A549 (cell line): Measurements from ENCODE around the gene CLDND1. TPM values are rescaled to one million over a fixed set of nuclear protein-coding genes. Genes with fewer than 3 reads are reported as not detected.

Source experiments
- ATAC-seq, 2 experiments: fragments of 200-7000 bp in 1 of 2; fragments of >200 bp in 1 of 2; cut with Nextera tagmentation in 1 of 2; cut with Tn5 transposase in 1 of 2; 3 replicates each; pipeline versions ENCODE4 v1.8.0 to v1.9.1; 2018 to 2020; ENCODE audit warnings: mild to moderate bottlenecking in 1 of 2, moderate library complexity in 1 of 2
- CTCF ChIA-PET: fragments of 300-600 bp; sonication (Branson Sonifier 250); formaldehyde crosslinking; extraction: SDS; loops from one replicate; lab custom pipeline; 2021; ENCODE audit warnings: antibody characterized with exemption, inconsistent platforms; lab: Yijun Ruan, JAX
- POLR2A ChIA-PET: fragments of 350-600 bp; formaldehyde crosslinking; extraction: SDS; loops from one replicate; lab custom pipeline; 2021; ENCODE audit warnings: antibody characterized with exemption, inconsistent platforms; lab: Yijun Ruan, JAX
- DNase-seq, 2 experiments: peaks; one replicate each; pipeline versions ENCODE4 v3.0.0 to v3.0.0-alpha.2; 2011 to 2016; ENCODE audit warnings: low read depth in 1 of 2, low spot score in 1 of 2
- FAIRE-seq: peaks from 2 replicates; lab custom pipeline; 2011; peaks lifted over from hg19 to GRCh38; lab: Jason Lieb, UNC
- H3K27ac ChIP-seq, 2 experiments: fragments of >200 bp; sonication (Bioruptor Twin); formaldehyde crosslinking; 3 replicates each; pipeline ENCODE4 v1.5.1; 2016 to 2017
- H3K4me1 ChIP-seq: fragments of >200 bp; sonication (Bioruptor Twin); formaldehyde crosslinking; 3 replicates; pipeline ENCODE4 v1.6.1; 2016
- H3K4me2 ChIP-seq: fragments of >200 bp; sonication (Bioruptor Twin); formaldehyde crosslinking; 3 replicates; pipeline ENCODE4 v1.6.1; 2016
- H3K4me3 ChIP-seq: fragments of >200 bp; sonication (Bioruptor Twin); formaldehyde crosslinking; 3 replicates; pipeline ENCODE4 v1.5.1; 2016
- H3K9me3 ChIP-seq: fragments of >200 bp; sonication (Bioruptor Twin); formaldehyde crosslinking; 3 replicates; pipeline ENCODE4 v1.6.1; 2016
- BHLHE40 ChIP-seq: IDR thresholded peaks from 2 replicates; pipeline ENCODE4 v1.6.1; 2012; ENCODE audit warnings: low read depth, low read length, inconsistent platforms
- CHD2 ChIP-seq: fragments of 150-350 bp; IDR thresholded peaks from 2 replicates; pipeline ENCODE4 v1.6.1; 2014; ENCODE audit warnings: low read length; ENCODE audit not compliant: partially characterized antibody
- EHF ChIP-seq: fragments of 250-450 bp; sonication (Bioruptor Pico); IDR thresholded peaks from 2 replicates; pipeline ENCODE4 v1.5.0; 2020; ENCODE audit warnings: mild to moderate bottlenecking
- EP300 ChIP-seq, 2 experiments: fragments of >200 bp; sonication (Bioruptor Twin); formaldehyde crosslinking; IDR thresholded peaks; 2 replicates in 1 of 2; 3 replicates in 1 of 2; pipeline ENCODE4 v1.6.1; 2016 to 2017
- FOSL2 ChIP-seq, 2 experiments: fragments of 450-650 bp in 1 of 2; fragments of >200 bp in 1 of 2; sonication (Bioruptor Twin) in 1 of 2; formaldehyde crosslinking; IDR thresholded peaks; 2 replicates each; pipeline versions ENCODE4 v1.5.0 to v1.6.1; 2016 to 2020; ENCODE audit warnings: mild to moderate bottlenecking in 1 of 2, moderate library complexity in 1 of 2
- GATA3 ChIP-seq: IDR thresholded peaks from 2 replicates; pipeline ENCODE4 v1.6.1; 2012; ENCODE audit warnings: borderline replicate concordance
- HDAC2 ChIP-seq: fragments of 200-600 bp; sonication (generic); IDR thresholded peaks from 2 replicates; pipeline ENCODE4 v1.6.1; 2016
- HEYL ChIP-seq: fragments of 250-450 bp; sonication (Bioruptor Pico); IDR thresholded peaks from 2 replicates; pipeline ENCODE4 v1.8.0; 2021; ENCODE audit warnings: mild to moderate bottlenecking, moderate library complexity
- HOXB13 ChIP-seq: fragments of 250-450 bp; sonication (Bioruptor Pico); IDR thresholded peaks from 2 replicates; pipeline ENCODE4 v1.5.0; 2020; ENCODE audit warnings: low read depth, mild to moderate bottlenecking, moderate library complexity
- JUN ChIP-seq, 2 experiments: fragments of >200 bp; sonication (Bioruptor Twin); formaldehyde crosslinking; IDR thresholded peaks; 2 replicates in 1 of 2; 3 replicates in 1 of 2; pipeline ENCODE4 v1.6.1; 2016 to 2017
- JUNB ChIP-seq: fragments of >200 bp; sonication (Bioruptor Twin); formaldehyde crosslinking; IDR thresholded peaks from 2 replicates; pipeline ENCODE4 v1.6.1; 2016
- KDM1A ChIP-seq: fragments of 200-600 bp; sonication (generic); IDR thresholded peaks from 2 replicates; pipeline ENCODE4 v1.6.1; 2016; ENCODE audit warnings: low read depth, mild to moderate bottlenecking
- KDM5A ChIP-seq: fragments of 200-600 bp; sonication (generic); IDR thresholded peaks from 2 replicates; pipeline ENCODE4 v1.6.1; 2016; ENCODE audit warnings: antibody characterized with exemption, mild to moderate bottlenecking
- MYC ChIP-seq: IDR thresholded peaks from 2 replicates; pipeline ENCODE4 v1.6.1; 2012; ENCODE audit warnings: mild to moderate bottlenecking, inconsistent platforms, low read length, improper control_type of control experiment, borderline replicate concordance
- NFE2L2 ChIP-seq: fragments of 150-350 bp; conservative IDR thresholded peaks from 2 replicates; pipeline ENCODE4 v1.6.1; 2014; ENCODE audit warnings: low read length
- PHF8 ChIP-seq: fragments of 200-600 bp; sonication (generic); IDR thresholded peaks from 2 replicates; pipeline ENCODE4 v1.6.1; 2016; ENCODE audit warnings: low read depth, mild to moderate bottlenecking, antibody characterized with exemption, moderate library complexity, borderline replicate concordance
- POLR2A ChIP-seq: IDR thresholded peaks from 2 replicates; pipeline ENCODE4 v1.6.1; 2012; ENCODE audit warnings: mild to moderate bottlenecking, low read length
- RAD21 ChIP-seq, 2 experiments: fragments of >200 bp in 1 of 2; sonication (Bioruptor Twin) in 1 of 2; formaldehyde crosslinking in 1 of 2; IDR thresholded peaks in 1 of 2; conservative IDR thresholded peaks in 1 of 2; 2 replicates in 1 of 2; 3 replicates in 1 of 2; pipeline ENCODE4 v1.6.1; 2012 to 2018; ENCODE audit warnings: inconsistent platforms in 1 of 2
- ZNF302 ChIP-seq: fragments of 250-450 bp; sonication (Bioruptor Pico); IDR thresholded peaks from 2 replicates; pipeline ENCODE4 v1.9.0; 2021; ENCODE audit warnings: inconsistent platforms, mild to moderate bottlenecking, moderate library complexity
- WGBS: methylation state at CpG from one replicate; pipeline ENCODE4 v1.1.6; 2017; ENCODE audit errors: missing lambda C conversion rate; 5-methylcytosine and 5-hydroxymethylcytosine counted together
- polyA minus RNA-seq: library from RNA; depleted of rRNA, polyadenylated mRNA; stranded (reverse); fragments of >200 nt; gene quantifications from 2 replicates; pipeline ENCODE4 v1.2.3, GENCODE V29; 2011; rRNA and poly(A)+ RNA removed
- polyA plus RNA-seq, 4 experiments: library from polyadenylated mRNA; depleted of rRNA in 3 of 4; stranded (reverse); fragments of >200 nt; fragmentation: RNase III in 1 of 4; extraction: RNeasy Plus Mini Kit Qiagen cat#74134 plus additional on column Dnase treatment in 1 of 4; gene quantifications; 2 replicates in 3 of 4; 3 replicates in 1 of 4; pipeline ENCODE4 v1.2.3, GENCODE V29; 2011 to 2017
- TF ChIP-seq, protein P1 (sequence below): fragments of 450-650 bp; IDR thresholded peaks from 2 replicates; pipeline ENCODE4 v1.6.1; 2014; ENCODE audit warnings: antibody characterized with exemption
- TF ChIP-seq, protein P2 (sequence below): IDR thresholded peaks from 2 replicates; pipeline ENCODE4 v1.6.1; 2012
- TF ChIP-seq, protein P3 (sequence below): fragments of >200 bp; sonication (Bioruptor Twin); formaldehyde crosslinking; IDR thresholded peaks from 3 replicates; pipeline ENCODE4 v1.6.1; 2016
- TF ChIP-seq, protein P4 (sequence below): IDR thresholded peaks from 2 replicates; pipeline ENCODE4 v1.6.1; 2012
- TF ChIP-seq, protein P5 (sequence below): fragments of >200 bp; sonication (Bioruptor Twin); formaldehyde crosslinking; IDR thresholded peaks from 3 replicates; pipeline ENCODE4 v1.5.1; 2016

CLDND1 gene
- polyA plus RNA-seq (2011; rRNA removed) (150 TPM in 2 replicates), polyA plus RNA-seq (2017; fragmentation: RNase III; extraction: RNeasy Plus Mini Kit Qiagen cat#74134 plus additional on column Dnase treatment) (45.2 to 50.5 TPM (median 49.0 TPM) in 3 replicates), polyA minus RNA-seq (91.7 and 96.3 TPM in 2 replicates)
- polyA plus RNA-seq (2012; cell fraction: cytosol; rRNA removed): 52.7 and 60.5 TPM in 2 replicates
- polyA plus RNA-seq (2012; cell fraction: nucleus; rRNA removed): 34.2 and 70.8 TPM in 2 replicates

DNA sequence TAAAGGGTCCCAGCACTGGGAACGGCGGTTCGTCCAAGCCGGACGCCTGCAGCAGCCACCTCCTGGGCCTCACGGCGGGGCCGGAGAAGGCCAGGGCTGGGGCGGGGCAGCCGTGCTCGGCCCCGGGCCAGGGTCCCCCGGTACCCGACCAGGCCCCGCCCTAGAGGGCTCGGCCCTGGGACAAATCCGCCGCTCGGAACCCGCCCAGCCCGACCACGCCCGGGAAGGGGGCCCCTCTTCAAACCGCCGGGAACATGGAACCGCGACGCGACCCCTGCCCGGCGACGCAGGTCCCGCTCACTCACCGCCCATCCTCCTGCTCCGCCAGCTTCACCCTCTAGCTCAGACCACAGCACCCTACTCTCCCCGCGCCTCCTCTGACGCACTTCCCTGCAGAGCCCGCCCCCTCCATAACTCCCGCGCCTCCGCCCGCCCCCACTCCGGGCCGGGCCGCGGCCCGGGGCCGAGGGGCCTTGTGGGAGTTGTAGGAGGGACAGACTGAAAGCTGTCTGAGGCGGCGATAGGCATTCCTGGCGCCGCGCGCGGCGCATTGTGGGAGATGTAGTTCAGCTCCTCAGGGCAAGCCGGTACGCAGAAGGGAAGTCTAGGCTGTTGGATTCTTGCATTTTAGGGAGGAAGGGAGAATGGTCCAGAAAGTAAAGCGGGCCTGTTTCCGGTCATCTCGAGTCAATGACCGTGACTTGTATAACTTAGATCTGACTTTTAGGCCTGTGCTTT is at the start of gene CLDND1:
Gene CLDND1, minus strand, starts transcription at position 359 of the 738 bp plus-strand sequence. CDS start 1,478 bp downstream, outside the sequence.
- peak within 1 kb of the TSS; percentile 95 to 97 for H3K27ac ChIP-seq
- ChIA-PET POLR2A (interaction anchor here (0.8 to 1.4 kb wide), 5 partner anchors 17 to 758 kb away, joined by 3 to 10 read pairs (median 4); partner anchors contain the start of genes ARL6, CPOX and DCBLD2), CTCF (interaction anchor here (0.9 to 1.2 kb wide), 3 partner anchors 14 to 72 kb away, joined by 3 read pairs; no protein-coding TSS in a partner anchor)
- WGBS: 1% methylated on average over 42 of the region's 63 CpGs
- peaks cover 8% of the 10 kb centered on the region; the same call in 2 of the 3 replicates for H3K4me1 ChIP-seq
- no peaks in the 10 kb centered on the region for H3K9me3 ChIP-seq
- peak; percentile 99 for ATAC-seq
- TF ChIP-seq, protein P1, sequence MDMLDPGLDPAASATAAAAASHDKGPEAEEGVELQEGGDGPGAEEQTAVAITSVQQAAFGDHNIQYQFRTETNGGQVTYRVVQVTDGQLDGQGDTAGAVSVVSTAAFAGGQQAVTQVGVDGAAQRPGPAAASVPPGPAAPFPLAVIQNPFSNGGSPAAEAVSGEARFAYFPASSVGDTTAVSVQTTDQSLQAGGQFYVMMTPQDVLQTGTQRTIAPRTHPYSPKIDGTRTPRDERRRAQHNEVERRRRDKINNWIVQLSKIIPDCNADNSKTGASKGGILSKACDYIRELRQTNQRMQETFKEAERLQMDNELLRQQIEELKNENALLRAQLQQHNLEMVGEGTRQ: no peak
- TF ChIP-seq JUNB (no peak), MYC (0 out of 2 replicates have a peak, but pooled peaks have one; percentile 20), JUN (IDR thresholded peaks at IDR 0.05) (peak in 1 of 2 experiments; percentile 84; a peak in 3 of 5 replicates), PHF8 (peak; percentile 93), POLR2A (peak; percentile 83), KDM5A (no peak)
- TF ChIP-seq, protein P2, sequence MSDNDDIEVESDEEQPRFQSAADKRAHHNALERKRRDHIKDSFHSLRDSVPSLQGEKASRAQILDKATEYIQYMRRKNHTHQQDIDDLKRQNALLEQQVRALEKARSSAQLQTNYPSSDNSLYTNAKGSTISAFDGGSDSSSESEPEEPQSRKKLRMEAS: peak; percentile 26; the same call in 1 of the 2 replicates
- TF ChIP-seq, protein P3, sequence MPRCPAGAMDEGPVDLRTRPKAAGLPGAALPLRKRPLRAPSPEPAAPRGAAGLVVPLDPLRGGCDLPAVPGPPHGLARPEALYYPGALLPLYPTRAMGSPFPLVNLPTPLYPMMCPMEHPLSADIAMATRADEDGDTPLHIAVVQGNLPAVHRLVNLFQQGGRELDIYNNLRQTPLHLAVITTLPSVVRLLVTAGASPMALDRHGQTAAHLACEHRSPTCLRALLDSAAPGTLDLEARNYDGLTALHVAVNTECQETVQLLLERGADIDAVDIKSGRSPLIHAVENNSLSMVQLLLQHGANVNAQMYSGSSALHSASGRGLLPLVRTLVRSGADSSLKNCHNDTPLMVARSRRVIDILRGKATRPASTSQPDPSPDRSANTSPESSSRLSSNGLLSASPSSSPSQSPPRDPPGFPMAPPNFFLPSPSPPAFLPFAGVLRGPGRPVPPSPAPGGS: peak; percentile 67; the same call in 1 of the 3 replicates
- TF ChIP-seq, all 56 proteins: peak for 6
- FAIRE-seq (peak; percentile 92), DNase-seq (peak; percentile 92 to 95)
- peak within 1 kb of the TSS; percentile 92 for H3K4me3 ChIP-seq
- peak within 1 kb of the TSS; percentile 89 for H3K4me2 ChIP-seq

DNA sequence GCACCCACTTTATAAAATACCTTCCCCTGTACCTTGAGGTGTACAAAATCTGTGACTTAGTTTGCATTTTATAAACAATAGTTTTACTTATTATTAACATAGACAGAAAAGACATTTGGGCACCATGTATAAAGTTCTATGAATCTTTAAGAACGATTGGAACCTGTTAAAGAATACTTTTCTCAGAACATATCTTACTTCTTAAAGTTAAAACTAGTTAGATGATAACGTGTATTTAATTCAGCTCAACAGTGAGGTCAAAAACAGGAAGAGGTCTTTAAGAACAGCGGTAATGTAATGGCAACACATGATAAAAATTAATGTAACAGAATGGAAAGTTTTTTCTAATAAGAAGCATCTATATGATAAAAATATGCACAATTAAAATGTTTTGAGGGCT is 45.7 kb upstream of the CLDND1 start:
- DNase-seq (no peak), FAIRE-seq (no peak), ATAC-seq (no peak)
- H3K9me3 ChIP-seq: no peaks in the 10 kb centered on the region
- H3K4me2 ChIP-seq: no peak overlapping the region
- POLR2A ChIA-PET: no interaction called here
- no peak overlapping the region for H3K4me3 ChIP-seq
- WGBS: 42% methylated on average over 3 of the region's 3 CpGs
- TF ChIP-seq EP300 (IDR thresholded peaks at IDR 0.05) (no peak), NFE2L2 (no peak), EHF (CRISPR knock-in tag) (no peak), HDAC2 (no peak), RAD21 (conservative IDR thresholded peaks at IDR 0.05 in 1 of 2, IDR thresholded peaks at IDR 0.05 in 1 of 2) (no peak), BHLHE40 (no peak), GATA3 (no peak), FOSL2 (IDR thresholded peaks at IDR 0.05) (no peak), FOSL2 (CRISPR knock-in tag; IDR thresholded peaks at IDR 0.05) (no peak), POLR2A (no peak), KDM1A (no peak), HEYL (CRISPR knock-in tag) (no peak), KDM5A (no peak), CHD2 (no peak), ZNF302 (CRISPR knock-in tag) (no peak), HOXB13 (CRISPR knock-in tag) (no peak)
- TF ChIP-seq, protein P1: no peak
- TF ChIP-seq, protein P4, sequence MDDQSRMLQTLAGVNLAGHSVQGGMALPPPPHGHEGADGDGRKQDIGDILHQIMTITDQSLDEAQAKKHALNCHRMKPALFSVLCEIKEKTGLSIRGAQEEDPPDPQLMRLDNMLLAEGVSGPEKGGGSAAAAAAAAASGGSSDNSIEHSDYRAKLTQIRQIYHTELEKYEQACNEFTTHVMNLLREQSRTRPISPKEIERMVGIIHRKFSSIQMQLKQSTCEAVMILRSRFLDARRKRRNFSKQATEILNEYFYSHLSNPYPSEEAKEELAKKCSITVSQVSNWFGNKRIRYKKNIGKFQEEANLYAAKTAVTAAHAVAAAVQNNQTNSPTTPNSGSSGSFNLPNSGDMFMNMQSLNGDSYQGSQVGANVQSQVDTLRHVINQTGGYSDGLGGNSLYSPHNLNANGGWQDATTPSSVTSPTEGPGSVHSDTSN: no peak
- TF ChIP-seq, protein P5, sequence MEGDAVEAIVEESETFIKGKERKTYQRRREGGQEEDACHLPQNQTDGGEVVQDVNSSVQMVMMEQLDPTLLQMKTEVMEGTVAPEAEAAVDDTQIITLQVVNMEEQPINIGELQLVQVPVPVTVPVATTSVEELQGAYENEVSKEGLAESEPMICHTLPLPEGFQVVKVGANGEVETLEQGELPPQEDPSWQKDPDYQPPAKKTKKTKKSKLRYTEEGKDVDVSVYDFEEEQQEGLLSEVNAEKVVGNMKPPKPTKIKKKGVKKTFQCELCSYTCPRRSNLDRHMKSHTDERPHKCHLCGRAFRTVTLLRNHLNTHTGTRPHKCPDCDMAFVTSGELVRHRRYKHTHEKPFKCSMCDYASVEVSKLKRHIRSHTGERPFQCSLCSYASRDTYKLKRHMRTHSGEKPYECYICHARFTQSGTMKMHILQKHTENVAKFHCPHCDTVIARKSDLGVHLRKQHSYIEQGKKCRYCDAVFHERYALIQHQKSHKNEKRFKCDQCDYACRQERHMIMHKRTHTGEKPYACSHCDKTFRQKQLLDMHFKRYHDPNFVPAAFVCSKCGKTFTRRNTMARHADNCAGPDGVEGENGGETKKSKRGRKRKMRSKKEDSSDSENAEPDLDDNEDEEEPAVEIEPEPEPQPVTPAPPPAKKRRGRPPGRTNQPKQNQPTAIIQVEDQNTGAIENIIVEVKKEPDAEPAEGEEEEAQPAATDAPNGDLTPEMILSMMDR: no peak
- CTCF ChIA-PET: no interaction called here
- no peaks in the 10 kb centered on the region for H3K4me1 ChIP-seq
- H3K27ac ChIP-seq: no peak overlapping the region
